GDM1 (cell line): ENCODE data around the gene ZSCAN21.

Source experiments
- DNase-seq: peaks from one replicate; lab custom pipeline; 2025; lab: John Stamatoyannopoulos, UW

Gene ZSCAN21

GRCh38 chr7:100027197-100027596, 22.4 kb upstream of the ZSCAN21 start:
- DNase-seq: no peak

- DNase-seq: no peak
These were observed 20.0 kb upstream of the ZSCAN21 start for GRCh38 chr7:100029596-100029995.

GRCh38 chr7:100033526-100033925, 16.0 kb upstream of the ZSCAN21 start:
- DNase-seq: no peak

- no peak for DNase-seq
These were observed 14.6 kb upstream of the ZSCAN21 start for GRCh38 chr7:100034871-100035510.

GRCh38 chr7:100035876-100036275, 13.7 kb upstream of the ZSCAN21 start:
- DNase-seq: no peak

- no peak for DNase-seq
These were observed 11.2 kb upstream of the ZSCAN21 start for GRCh38 chr7:100038326-100038725.

- DNase-seq: no peak
These were observed 9.0 kb upstream of the ZSCAN21 start for GRCh38 chr7:100040575-100040974.

GRCh38 chr7:100044718-100045117, 4.9 kb upstream of the ZSCAN21 start:
- DNase-seq: no peak

GRCh38 chr7:100048680-100049079, 894 bp upstream of the ZSCAN21 start:
- no peak for DNase-seq

GRCh38 chr7:100051611-100052010, 2.0 kb downstream of the ZSCAN21 start:
- no peak for DNase-seq

- DNase-seq: peak; percentile 54
These were observed 3.6 kb downstream of the ZSCAN21 start for GRCh38 chr7:100053215-100053614.

- DNase-seq: no peak
These were observed 7.4 kb downstream of the ZSCAN21 start for GRCh38 chr7:100057006-100057405.

GRCh38 chr7:100059251-100059739, 9.7 kb downstream of the ZSCAN21 start:
- no peak for DNase-seq

- DNase-seq: no peak
These were observed 12.1 kb downstream of the ZSCAN21 start for GRCh38 chr7:100061518-100062193.

GRCh38 chr7:100063376-100063775, 13.8 kb downstream of the ZSCAN21 start:
- DNase-seq: no peak

GRCh38 chr7:100064162-100064561, 14.6 kb downstream of the ZSCAN21 start:
- no peak for DNase-seq

- no peak for DNase-seq
These were observed 16.0 kb downstream of the ZSCAN21 start for GRCh38 chr7:100065452-100066186.

- no peak for DNase-seq
These were observed 17.4 kb downstream of the ZSCAN21 start for GRCh38 chr7:100066953-100067352.

GRCh38 chr7:100069991-100070390, 20.4 kb downstream of the ZSCAN21 start:
- no peak for DNase-seq

- DNase-seq: no peak
These were observed 21.6 kb downstream of the ZSCAN21 start for GRCh38 chr7:100071018-100071723.

- no peak for DNase-seq
These were observed 22.9 kb downstream of the ZSCAN21 start for GRCh38 chr7:100072462-100072861.

- no peak for DNase-seq
These were observed 25.3 kb downstream of the ZSCAN21 start for GRCh38 chr7:100074841-100075240.
